GM12878 (cell line): ENCODE results near the gene TFDP1. TPM values are rescaled to one million over a fixed set of nuclear protein-coding genes. Genes with fewer than 3 reads are reported as not detected.

Experiments used
- ATAC-seq: fragments of 200-7000 bp; cut with Tn5 transposase; 3 replicates; pipeline ENCODE4 v1.9.1; 2020; ENCODE audit warnings: mild to moderate bottlenecking, moderate library complexity
- BruUV-seq: library from RNA; stranded (reverse); fragments of 400-500 nt; replicated peaks from 2 replicates; lab custom pipeline; 2021; lab: Mats Ljungman, UMichigan
- CTCF ChIA-PET: fragments of 300-600 bp; sonication (Branson Sonifier 250); formaldehyde crosslinking; extraction: SDS; loops from one replicate; lab custom pipeline; 2021; ENCODE audit warnings: inconsistent platforms; lab: Yijun Ruan, JAX
- POLR2A ChIA-PET: fragments of 350-600 bp; formaldehyde crosslinking; extraction: SDS; loops from one replicate; lab custom pipeline; 2021; ENCODE audit warnings: inconsistent platforms; lab: Charles Lee
- RAD21 ChIA-PET: fragments of 300-600 bp; sonication (Branson Sonifier 250); formaldehyde crosslinking; loops from one replicate; lab custom pipeline; 2023; ENCODE audit warnings: antibody characterized with exemption; ENCODE audit not compliant: unreplicated experiment; lab: Charles Lee
- SMC1A ChIA-PET: fragments of 300-600 bp; sonication (Branson Sonifier 250); formaldehyde crosslinking; loops from one replicate; lab custom pipeline; 2023; ENCODE audit not compliant: unreplicated experiment, uncharacterized antibody; lab: Charles Lee
- DNase-seq: peaks from one replicate; pipeline ENCODE4 v3.0.0-alpha.2; 2011; ENCODE audit warnings: low read depth, low spot score
- FAIRE-seq: peaks from 3 replicates; lab custom pipeline; 2011; peaks lifted over from hg19 to GRCh38; lab: Jason Lieb, UNC
- H2AFZ ChIP-seq: 2 replicates; pipeline ENCODE4 v1.6.0; 2011; ENCODE audit warnings: low read depth, low read length, control low read depth; ENCODE audit not compliant: control insufficient read depth
- H3K27ac ChIP-seq: 2 replicates; pipeline ENCODE4 v1.5.1; 2011; ENCODE audit warnings: control low read depth; ENCODE audit not compliant: control insufficient read depth, insufficient read depth
- H3K27me3 ChIP-seq, 2 experiments: replicated peaks in 1 of 2; 2 replicates each; pipeline versions ENCODE4 v1.6.0 to v1.6.1; 2011; ENCODE audit warnings: low read length in 1 of 2; ENCODE audit not compliant: control insufficient read depth in 2 of 2, insufficient read depth in 2 of 2
- H3K36me3 ChIP-seq, 2 experiments: 2 replicates each; pipeline ENCODE4 v1.5.1; 2011; ENCODE audit warnings: low read length in 1 of 2; ENCODE audit not compliant: control insufficient read depth in 2 of 2, insufficient read depth in 2 of 2
- H3K4me1 ChIP-seq: 2 replicates; pipeline ENCODE4 v1.6.1; 2011; ENCODE audit warnings: mild to moderate bottlenecking, low read length, moderate library complexity, mixed read lengths; ENCODE audit not compliant: control insufficient read depth, insufficient read depth
- H3K4me2 ChIP-seq: 2 replicates; pipeline ENCODE4 v1.6.0; 2011; ENCODE audit warnings: control low read depth; ENCODE audit not compliant: control insufficient read depth, insufficient read depth
- H3K4me3 ChIP-seq: fragments of 200-600 bp; sonication (generic); 2 replicates; pipeline ENCODE4 v1.5.1; 2016
- H3K79me2 ChIP-seq: 2 replicates; pipeline ENCODE4 v1.6.0; 2011; ENCODE audit warnings: low read length; ENCODE audit not compliant: control insufficient read depth, insufficient read depth
- H3K9ac ChIP-seq: 2 replicates; pipeline ENCODE4 v1.8.0; 2011; ENCODE audit warnings: low read length, control low read depth, mixed read lengths; ENCODE audit not compliant: control insufficient read depth, insufficient read depth
- H3K9me3 ChIP-seq: replicated peaks from 3 replicates; pipeline ENCODE4 v1.5.1; 2011; ENCODE audit warnings: mild to moderate bottlenecking, low read length; ENCODE audit not compliant: control insufficient read depth, insufficient read depth
- H4K20me1 ChIP-seq: 2 replicates; pipeline ENCODE4 v1.6.0; 2011; ENCODE audit not compliant: control insufficient read depth, insufficient read depth
- BACH1 ChIP-seq: fragments of 450-650 bp; IDR thresholded peaks from 2 replicates; pipeline ENCODE4 v1.6.1; 2017; ENCODE audit warnings: mild to moderate bottlenecking, borderline replicate concordance
- E2F8 ChIP-seq: fragments of 450-650 bp; IDR thresholded peaks from 2 replicates; pipeline ENCODE4 v1.6.1; 2018; ENCODE audit warnings: mild to moderate bottlenecking, low read depth, moderate library complexity; ENCODE audit not compliant: partially characterized antibody
- NFIC ChIP-seq: IDR thresholded peaks from 2 replicates; pipeline ENCODE4 v1.6.1; 2012; ENCODE audit warnings: low read depth, mild to moderate bottlenecking, inconsistent platforms, low read length, moderate library complexity
- ZNF24 ChIP-seq: fragments of 450-650 bp; IDR thresholded peaks from 2 replicates; pipeline ENCODE4 v1.6.1; 2017; ENCODE audit warnings: antibody characterized with exemption, mild to moderate bottlenecking
- ZNF274 ChIP-seq: IDR thresholded peaks from one replicate; pipeline ENCODE4 v1.8.0; 2011; ENCODE audit not compliant: insufficient read length, insufficient read depth
- ZSCAN29 ChIP-seq: fragments of 450-650 bp; IDR thresholded peaks from 2 replicates; pipeline ENCODE4 v1.6.1; 2017; ENCODE audit warnings: mild to moderate bottlenecking, moderate library complexity
- WGBS: methylation state at CpG from one replicate; pipeline ENCODE4 v1.1.6; 2016; ENCODE audit warnings: low lambda C conversion rate; ENCODE audit not compliant: insufficient replicate concordance, insufficient coverage; ENCODE audit errors: missing lambda C conversion rate; 5-methylcytosine and 5-hydroxymethylcytosine counted together
- in situ Hi-C: fragments of 300-500 bp; cut with MboI; formaldehyde crosslinking; loops from 9 replicates; pipeline ENCODE4 v1.14.3; 2018; ENCODE audit warnings: mixed read lengths
- intact Hi-C: fragments of 100-400 bp; cut with micrococcal nuclease; formaldehyde crosslinking; loops from one replicate; pipeline ENCODE4 v1.14.2; 2022; ENCODE audit not compliant: unreplicated experiment
- polyA plus RNA-seq, 11 experiments: library from polyadenylated mRNA; depleted of rRNA in 4 of 11; unstranded in 6 of 11; stranded (reverse) in 5 of 11; fragments of >200 nt; fragmentation: Nextera tagmentation in 4 of 11; fragmentation: Illumina TruSeq in 1 of 11; extraction: Ambion mirVana in 4 of 11; extraction: Trizol in 1 of 11; gene quantifications; 1 replicate in 1 of 11; 2 replicates in 10 of 11; pipeline versions ENCODE4 v1.2.1 to v1.2.3, GENCODE V29; 2011 to 2016; ENCODE audit warnings: inconsistent platforms in 2 of 11, missing spikeins in 2 of 11, low read depth in 1 of 11
- total RNA-seq, 4 experiments: library from RNA; depleted of rRNA in 3 of 4; stranded (reverse); fragments of >200 nt in 3 of 4; fragmentation: Illumina TruSeq in 1 of 4; extraction: Trizol in 1 of 4; gene quantifications; 2 replicates each; pipeline versions ENCODE4 v1.2.1 to v1.2.3, GENCODE V29; 2013 to 2021

The TFDP1 gene
- total and polyA plus RNA-seq, 10 of the 15 experiments (the other 5 are each of a cell fraction or from before 2014, with no cell fraction given) = 37.7 to 254 (median 119) TPM

DNA sequence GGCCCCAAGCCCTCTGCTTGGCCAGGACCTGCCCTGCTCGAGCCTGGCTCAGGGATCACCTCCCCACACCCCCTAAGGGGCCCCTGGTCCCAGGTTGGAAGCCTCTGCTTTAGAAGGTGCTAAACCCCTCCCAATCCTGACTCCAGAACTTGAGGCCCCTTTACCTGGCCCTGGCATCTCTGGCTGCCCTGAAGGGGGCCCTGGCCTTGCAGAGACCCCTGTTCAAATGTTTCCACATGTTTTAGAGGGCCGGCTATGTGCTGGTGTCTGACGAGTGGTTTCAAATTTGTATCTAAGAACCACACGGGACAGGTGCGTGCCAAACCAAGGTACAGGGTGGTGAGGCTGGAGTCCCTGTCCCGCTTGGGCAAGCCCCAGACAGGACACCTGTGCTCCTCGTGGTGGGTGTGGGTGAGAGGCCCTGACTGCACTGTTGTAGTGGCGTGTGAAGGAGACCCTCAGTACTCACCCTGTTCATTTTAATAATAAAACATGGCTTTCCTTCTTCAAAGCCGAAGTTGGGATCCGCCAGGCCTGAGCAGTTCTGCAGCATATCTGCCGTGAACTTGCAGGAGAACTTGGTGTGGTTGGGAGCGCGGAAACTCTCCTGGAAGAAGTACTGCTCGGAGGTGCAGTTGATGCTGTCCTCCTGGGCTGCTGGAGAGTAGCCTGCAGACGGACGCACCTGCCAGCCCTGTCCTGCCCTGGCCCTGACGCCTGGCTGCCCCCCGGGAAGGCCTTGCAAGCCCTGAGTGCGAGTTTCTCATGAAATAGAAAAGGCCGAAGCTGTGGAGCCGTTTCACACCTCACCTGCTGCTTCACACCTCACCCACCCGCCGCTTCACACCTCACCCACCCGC is 68.1 kb downstream of the TFDP1 start:
- no peaks in the 10 kb centered on the region for H3K4me1 ChIP-seq
- SMC1A ChIA-PET = no interaction called here
- no peak overlapping the region for H3K4me3 ChIP-seq

More for the DNA sequence above, 68.1 kb downstream of the TFDP1 start:
- CTCF ChIA-PET = no interaction called here
- no peak overlapping the region for H3K9ac ChIP-seq
- H4K20me1 ChIP-seq = no peaks in the 10 kb centered on the region
- no peak overlapping the region for H3K4me2 ChIP-seq
- DNase-seq = no peak
- H3K36me3 ChIP-seq = no peaks in the 10 kb centered on the region
- no peak for FAIRE-seq
- TF ChIP-seq E2F8 (no peak), ZNF274 (no peak), ZNF24 (no peak), BACH1 (no peak), ZSCAN29 (no peak), NFIC (no peak)
- intact Hi-C loops (no loop called here), in situ Hi-C loops (no loop called here)
- 62% methylated on average over 21 of the region's 24 CpGs for WGBS
- no peak overlapping the region for H3K27ac ChIP-seq
- BruUV-seq = no TSS peak
- no peaks in the 10 kb centered on the region for H3K27me3 ChIP-seq
- H3K79me2 ChIP-seq = no peaks in the 10 kb centered on the region
- H2AFZ ChIP-seq = no peak overlapping the region
- RAD21 ChIA-PET = no interaction called here
- ATAC-seq = no peak
- H3K9me3 ChIP-seq = no peaks in the 10 kb centered on the region
- POLR2A ChIA-PET = interaction anchor here (0.6 kb wide), 1 partner anchor 317 kb away, joined by 4 read pairs; no protein-coding TSS in a partner anchor
